GM19455 (cell line): ENCODE data around the gene KRTAP20-3.

ENCODE experiments used
- ATAC-seq: cut with Tn5 transposase; IDR thresholded peaks from one replicate; pipeline ENCODE4 v1.9.1; 2021; ENCODE audit not compliant: unreplicated experiment

KRTAP20-3 gene

DNA sequence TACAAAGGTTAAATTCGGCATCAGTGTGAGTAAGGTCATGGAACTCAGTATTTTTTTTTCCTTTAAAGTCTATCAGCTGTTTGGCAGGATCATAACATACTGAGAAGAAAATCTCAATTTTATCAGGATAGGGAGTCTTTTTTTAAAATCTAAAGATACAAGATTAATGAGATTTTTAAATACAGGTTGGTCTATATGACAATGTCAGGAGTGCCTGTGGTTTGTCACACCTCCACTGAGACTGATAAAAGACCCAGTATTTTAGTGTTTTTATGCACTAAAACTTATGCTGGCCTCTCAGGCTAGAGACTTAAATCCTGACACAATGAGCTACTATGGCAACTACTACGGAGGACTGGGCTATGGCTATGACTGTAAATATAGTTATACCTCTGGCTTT, at the start of gene KRTAP20-3:
KRTAP20-3 (plus strand) TSS at position 301 of the 400 bp plus-strand sequence.
- ATAC-seq, result no peak

DNA sequence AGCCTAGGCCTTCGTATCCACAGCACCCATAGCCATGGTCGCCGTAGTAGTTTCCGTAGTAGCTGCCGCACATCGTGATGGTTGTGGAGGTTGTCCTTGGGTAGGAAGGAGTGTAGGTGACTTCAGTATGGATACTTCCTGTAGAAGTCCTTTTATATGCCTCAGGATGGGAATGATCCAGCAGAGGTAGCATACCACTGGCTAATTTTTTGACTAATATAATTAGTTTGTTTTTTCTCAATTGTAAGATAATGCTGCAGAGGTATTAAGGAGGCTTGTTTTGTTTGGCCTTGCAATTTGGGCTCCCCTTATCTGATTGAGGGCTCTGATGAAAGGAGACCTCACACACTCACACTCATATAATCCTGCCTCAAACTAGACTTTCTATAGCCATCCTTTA, 43.9 kb upstream of the KRTAP20-3 start, which contains the start of gene KRTAP6-2:
KRTAP6-2 (minus strand) TSS at position 101 of the 400 bp plus-strand sequence; CDS start at position 73, 28 bp downstream.
- ATAC-seq, result no peak

DNA sequence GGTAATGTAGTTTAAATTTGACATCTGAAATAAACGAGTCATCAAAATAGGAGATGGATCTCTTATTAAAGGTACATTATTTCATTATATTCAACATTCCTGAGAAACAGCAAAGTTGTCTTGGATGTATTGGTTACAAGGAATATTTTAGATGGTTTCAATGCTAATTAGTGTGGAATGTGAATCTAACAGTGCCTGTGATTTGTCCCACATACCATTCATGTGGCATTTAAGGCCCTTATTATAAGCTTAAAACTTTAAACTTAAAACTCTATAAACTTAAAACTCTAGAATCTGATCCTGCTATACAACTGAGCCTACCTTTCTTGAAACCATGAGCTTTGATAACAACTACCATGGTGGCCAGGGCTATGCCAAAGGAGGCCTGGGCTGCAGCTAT, 41.9 kb upstream of the KRTAP20-3 start, which contains the start of gene KRTAP22-1:
KRTAP22-1 (plus strand) TSS at position 301 of the 400 bp plus-strand sequence.
- no peak for ATAC-seq

DNA sequence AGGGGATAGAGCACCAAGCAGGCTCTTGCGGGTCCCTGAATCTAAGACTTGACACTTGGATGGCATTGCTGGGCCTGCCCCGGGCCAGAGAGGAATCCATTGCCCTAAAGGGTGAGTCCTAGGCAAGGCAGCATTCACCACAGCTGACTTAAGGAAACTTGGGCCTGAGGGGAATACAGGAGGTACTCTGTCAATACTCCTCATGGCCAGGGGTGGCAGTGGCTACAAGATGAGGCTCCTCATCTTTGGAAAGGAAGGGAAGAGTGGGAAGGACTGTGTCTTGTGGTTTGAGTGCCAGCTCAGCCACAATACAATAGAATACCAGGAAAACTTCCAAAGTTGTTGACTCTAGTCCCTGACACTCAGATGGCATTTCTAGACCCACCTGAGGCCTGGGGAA, 36.7 kb upstream of the KRTAP20-3 start:
- ATAC-seq, result no peak

DNA sequence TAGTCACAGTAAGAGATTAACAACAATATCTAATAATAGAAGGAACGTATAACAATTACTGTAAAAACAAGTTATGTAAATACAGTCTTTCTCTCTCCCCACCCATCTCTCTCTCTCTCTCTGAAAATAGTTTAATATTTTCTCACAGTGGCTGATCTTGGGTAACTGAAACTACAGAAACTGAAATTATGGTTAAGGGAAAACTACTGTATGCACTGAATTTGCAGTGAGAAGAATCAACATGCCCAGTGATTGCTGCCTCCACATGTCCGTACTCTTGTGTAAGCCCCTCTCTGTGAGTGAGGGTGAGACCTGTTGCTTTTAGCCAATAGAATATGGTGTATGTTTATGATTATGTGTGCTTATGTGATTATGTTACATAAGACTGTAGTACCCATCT, 30.5 kb upstream of the KRTAP20-3 start:
- no peak for ATAC-seq

DNA sequence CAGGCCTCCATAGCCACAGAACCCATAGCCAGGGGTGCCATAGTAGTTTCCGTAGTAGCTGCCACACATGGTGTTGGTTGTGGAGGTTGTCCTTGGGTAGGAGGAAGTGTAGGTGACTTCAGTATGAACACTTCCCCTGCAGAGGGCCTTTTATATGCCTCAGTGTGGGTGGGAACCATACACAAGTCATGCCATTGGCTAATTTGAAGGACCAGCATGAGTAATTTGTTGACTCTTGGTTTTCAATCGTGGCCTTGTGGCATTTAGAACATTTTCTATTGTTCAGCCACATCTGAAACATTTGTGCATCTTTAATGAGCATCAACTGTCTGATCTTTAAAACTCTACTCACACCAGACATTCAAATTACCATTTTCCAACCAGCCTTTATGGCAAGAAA, 28.8 kb upstream of the KRTAP20-3 start, which contains the start of gene KRTAP6-1:
KRTAP6-1 (minus strand) TSS at position 95 of the 400 bp plus-strand sequence; CDS start at position 69, 26 bp downstream.
- no peak for ATAC-seq

DNA sequence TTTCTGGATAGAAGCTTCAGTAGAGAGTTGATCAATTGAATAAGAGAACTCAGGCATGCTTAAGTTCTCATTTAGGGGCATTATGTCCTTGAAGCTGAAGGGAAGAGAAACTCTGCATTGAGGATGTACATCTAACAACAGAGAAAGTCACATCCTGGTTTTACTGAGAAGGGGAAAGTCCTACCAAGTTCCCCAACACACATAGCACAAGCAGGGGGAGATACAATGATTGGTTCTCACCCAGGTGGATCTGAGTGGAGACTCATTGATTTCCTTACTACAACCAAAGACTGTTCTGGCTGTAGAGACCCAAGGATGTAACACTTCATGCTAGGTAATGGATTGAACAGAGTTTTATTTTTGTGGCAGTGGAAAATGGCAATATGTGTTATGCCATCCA, 27.5 kb upstream of the KRTAP20-3 start:
- ATAC-seq, result no peak

DNA sequence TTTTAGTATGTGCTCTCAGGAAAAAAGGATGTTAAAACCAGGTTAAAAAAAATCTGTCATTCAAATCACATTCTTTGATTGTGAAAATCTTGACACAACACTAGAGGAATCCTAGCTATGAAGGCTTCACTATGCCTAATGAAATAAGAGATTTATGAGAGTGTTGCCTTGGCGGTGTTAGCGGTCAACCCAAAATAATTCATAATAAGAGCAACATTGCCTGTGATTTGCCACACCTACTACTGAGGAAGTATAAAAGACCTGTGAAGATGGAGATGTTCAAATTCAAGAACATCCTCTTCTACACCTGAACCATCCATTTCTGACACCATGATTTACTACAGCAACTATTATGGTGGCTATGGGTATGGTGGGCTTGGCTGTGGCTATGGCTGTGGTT, 26.5 kb upstream of the KRTAP20-3 start, which contains the start of gene KRTAP20-1:
KRTAP20-1 (plus strand) TSS at position 301 of the 400 bp plus-strand sequence; CDS start at position 331, 30 bp downstream.
- ATAC-seq, result no peak

DNA sequence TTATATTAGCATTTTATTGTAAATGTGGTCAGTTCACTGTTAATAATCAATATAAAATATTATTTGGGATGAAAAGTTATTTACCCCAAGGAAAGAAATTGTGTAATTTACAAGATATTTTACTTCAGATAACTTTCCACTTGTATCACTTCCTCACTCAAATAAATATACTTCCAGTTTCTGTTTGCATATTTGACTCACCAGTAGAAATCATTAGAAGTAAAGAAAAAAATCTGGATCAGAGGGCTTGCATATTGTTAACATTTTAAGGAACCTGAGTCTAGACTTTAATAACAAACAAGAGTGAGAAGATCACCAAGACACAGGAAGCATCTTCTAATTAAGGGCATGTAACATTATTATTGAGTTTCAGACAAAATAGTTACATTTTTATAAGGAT, 22.6 kb upstream of the KRTAP20-3 start:
- ATAC-seq, result no peak

DNA sequence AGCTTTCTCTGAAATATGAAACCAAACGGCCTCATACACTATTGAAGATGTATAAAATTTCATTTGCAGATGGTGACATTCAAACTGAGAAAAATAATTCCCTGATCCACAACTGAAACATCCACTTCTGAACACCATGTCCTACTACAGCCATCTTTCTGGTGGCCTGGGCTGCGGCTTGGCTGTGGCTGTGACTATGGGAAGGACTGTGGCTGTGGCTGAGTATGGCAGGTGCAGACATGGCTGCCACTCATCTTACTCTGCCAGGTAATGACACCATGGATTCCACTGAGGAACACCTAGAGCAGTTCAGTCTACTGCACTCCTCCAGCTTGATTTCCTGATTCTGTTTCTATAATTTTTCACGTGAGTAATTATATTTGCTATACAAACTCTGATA, 22.1 kb upstream of the KRTAP20-3 start, which contains the start of gene KRTAP20-4:
KRTAP20-4 (plus strand) TSS at position 106 of the 400 bp plus-strand sequence.
- ATAC-seq, result no peak

DNA sequence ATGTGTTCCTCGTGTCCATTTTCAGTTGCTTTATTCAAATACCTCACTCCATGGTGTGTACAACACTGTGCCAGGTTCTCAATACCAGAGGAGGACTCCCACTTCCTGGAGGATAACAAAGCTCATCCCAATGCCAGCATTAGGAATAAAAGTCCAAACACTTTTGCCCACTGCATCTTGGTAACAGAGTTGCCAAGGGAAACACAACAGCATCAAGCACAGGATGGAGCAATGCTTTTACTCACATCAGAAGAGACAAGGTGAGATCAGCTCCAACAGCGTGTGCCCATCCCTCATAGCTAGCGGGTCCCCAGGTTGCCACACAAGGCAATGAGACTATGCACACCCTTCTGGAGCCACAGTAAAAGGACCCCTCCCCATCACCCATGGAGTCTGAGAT, 19.3 kb upstream of the KRTAP20-3 start:
- ATAC-seq, result no peak

DNA sequence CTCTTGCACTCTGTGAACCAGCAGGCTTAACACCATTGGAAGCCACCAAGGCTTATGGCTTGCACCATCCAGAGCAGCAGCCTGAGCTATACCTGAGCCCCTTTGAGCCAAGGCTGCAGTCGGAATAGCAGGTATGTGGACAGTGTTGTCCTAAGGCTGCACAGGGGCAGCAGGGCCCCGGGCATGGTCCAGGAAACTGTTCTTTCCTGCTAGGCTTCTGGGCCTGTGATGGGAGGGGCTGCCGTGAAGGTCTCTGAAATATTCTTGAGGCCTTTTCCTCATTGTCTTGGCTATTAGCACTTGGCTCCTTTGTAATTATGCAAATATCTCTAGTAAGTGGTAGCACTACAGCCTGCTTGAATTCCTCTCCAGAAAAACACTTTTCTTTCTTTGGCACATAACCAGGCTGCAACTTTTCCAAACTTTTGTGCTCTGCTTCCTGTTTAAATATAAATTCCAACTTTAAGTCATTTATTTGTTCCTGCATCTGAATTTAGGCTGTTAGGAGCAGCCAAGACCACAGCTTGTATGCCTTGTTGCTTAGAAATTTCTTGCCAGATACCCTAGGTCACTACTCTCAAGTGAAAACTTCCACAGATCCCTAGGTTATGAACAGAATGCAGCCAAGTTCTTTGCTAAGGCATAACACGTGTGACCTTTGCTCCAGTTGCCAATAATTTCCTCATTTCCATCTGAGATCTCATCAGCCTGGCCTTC, 17.1 kb upstream of the KRTAP20-3 start:
- ATAC-seq, result no peak

DNA sequence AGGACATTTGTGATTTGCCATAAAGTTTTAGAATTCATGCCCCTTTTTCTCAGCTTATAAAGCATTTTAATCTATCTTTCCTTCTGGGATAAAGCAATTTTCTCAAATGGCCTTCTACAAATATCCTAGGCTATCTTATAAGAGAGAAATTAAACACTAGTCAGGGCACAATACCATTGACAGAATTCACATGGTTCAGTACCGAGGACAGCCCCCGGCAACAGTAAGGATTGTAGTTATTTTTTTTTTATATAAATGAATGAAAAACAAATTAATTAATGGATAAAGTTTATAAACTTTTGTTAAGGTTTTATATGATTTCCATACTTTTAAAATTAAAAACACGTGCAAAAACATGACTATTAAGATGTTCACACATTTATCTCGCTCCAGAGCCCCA, 14.6 kb upstream of the KRTAP20-3 start:
- ATAC-seq, result no peak

DNA sequence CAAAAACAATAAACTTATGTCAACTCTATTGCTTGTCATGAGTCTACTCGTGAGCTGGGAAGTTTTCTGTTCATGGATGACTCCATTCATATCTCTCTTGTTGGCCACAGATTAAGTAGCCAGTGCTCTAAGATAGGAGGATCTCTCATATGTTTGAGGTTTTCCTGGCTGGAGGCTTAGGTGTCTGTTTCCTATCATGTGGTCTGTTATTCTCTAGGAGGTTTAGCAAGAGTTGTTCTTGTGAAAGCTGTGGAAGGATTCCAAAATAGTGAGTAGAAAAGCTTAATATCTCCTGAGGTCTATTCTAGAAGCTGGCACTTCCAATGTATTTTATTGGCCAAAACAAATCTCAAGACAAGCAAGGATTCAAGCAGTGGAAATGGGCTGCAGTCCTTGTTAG, 13.5 kb upstream of the KRTAP20-3 start:
- ATAC-seq, result no peak

DNA sequence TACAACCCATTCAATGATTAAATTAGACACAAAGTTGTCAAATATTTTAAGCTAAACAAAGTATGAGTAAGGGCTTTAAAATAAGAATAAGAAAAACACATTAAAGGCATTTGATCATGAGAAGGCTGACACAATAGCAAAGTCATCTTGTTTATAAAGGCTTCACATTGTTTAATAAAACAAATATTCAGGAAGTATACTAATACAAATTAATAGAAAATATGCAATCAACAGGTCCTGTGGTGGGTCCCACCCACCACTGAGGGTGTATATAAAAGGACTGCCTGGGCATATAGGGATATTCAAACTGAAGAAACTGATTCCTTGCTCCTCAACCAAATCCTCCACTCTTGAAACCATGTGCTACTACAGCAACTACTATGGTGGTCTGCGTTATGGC, 7.8 kb upstream of the KRTAP20-3 start, which contains the start of gene KRTAP20-2:
KRTAP20-2 (plus strand) TSS at position 301 of the 400 bp plus-strand sequence; CDS start at position 359, 58 bp downstream.
- ATAC-seq, result no peak

DNA sequence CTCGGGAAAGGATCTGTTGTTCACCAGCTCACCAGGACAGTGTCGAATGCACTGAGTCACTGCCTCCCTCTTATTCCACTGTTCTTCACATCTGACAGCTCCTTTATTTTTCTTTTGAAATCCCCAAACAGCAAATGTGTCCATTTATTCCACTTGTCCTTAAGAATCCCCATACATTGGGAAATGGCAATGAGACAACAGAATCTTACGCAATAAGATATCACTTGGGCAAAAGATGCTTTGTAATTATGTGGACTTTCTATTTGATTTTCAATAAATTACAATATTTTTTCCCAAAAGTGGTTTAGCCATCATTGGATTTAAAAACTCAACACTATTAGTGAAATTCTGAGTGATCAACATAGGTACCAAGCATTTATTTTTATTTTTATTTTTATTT, 4.0 kb upstream of the KRTAP20-3 start:
- ATAC-seq, result no peak

DNA sequence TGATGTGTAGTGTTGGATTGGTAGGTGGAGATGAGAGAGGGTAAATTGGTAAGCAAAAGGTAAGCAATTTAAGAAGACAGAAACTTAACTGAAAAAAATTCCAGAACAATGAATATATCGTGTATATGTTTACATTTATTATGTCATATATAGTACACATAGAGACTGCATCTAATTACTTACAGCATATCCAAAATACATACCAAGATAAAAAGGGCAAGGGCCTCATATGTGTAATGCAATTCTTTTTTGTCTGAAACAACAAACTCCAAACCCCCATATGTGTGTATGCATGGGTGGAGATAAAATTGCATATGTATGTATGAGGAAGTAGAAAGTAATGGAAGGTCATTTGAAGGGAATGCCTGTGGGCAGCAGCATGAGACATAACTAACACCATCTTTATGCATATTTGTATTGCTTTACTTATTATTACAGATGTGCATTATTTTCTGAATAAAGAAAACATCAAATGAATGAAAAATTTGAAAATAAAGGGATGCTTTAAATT, 4.3 kb downstream of the KRTAP20-3 start:
- ATAC-seq, result no peak

DNA sequence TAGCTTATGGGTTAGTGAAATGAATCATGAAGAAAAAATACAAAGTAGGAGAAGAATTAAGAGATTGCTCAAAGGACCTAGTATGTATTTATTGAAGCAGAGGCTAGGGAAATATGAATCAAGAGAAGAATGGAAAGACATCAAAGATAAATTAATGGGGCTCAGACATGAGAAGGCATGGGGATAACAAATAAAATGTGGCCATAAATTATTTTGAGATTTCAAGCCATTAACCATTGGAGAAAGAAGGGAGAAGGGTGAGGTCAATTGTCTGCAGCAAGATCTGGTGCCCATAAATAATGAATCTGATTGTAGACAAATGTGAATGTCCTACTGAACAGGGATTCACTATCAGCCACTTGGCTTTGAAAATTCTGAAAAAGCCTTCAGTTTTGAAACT, 10.2 kb downstream of the KRTAP20-3 start:
- ATAC-seq, result no peak

DNA sequence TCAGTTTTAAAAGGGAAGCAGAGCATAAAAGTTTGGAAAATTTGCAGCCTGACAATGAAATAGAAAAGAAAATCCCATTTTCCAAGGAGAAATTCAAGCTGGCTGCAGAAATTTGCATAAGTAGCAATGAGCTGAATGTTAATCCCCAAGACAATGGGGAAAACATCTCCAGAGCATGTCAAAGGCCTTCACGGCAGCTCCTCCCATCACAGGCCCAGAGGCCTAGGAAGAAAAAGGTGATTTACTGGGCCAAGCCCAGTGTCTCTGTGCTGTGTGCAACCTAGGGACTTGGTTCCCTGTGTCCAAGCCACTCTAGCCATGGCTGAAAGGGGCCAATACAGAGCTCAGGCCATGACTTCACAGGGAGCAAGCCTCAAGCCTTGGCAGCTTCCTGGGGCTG, 26.1 kb downstream of the KRTAP20-3 start:
- no peak for ATAC-seq

DNA sequence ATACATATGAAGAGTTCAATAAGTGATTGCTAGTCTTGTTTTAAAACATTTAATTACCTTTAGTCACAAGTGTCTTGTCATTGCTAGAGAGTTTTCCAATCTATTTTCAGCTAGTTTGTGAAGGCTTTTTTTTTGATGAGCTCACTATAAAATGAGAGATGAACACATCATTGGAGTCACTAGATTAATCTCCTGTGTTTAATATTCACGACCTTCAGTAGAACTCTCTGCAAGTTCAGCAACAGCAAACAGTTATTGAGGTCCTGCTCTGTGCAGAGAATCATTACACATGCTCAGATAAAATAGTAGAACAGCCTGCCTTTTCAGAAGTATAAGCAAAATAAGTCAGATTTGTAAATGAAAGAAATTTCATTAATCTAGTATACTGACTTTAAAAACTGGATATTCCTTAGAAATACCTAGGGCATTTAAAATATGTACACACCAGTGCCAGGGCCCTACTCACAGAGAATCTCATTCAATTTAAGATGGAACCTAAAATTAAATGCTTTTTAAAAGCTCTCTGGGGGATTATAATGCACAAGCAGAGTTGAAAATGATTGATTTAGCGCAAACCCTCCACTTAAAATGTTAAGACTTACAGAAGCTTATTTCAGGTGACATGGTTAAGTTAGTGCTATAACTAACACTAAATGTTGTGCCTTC, 30.5 kb downstream of the KRTAP20-3 start:
- ATAC-seq, result no peak

DNA sequence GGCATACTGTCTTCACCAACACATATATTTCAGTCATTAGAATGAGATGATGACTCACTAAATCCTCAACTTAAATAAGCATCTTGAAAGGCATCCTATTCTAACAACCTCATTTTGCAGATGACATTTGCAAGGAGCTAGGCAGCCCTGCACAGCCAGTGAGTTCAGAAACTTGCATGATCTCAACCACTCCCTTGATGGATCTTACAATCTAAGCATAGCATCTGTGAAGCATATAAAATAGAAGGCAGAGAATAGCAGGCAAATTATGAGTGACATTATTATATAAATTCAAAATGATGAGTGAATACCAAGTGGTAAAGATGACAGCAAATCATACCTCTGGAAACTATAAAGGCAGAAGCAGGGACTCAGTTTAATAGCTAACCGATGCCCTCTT, 31.6 kb downstream of the KRTAP20-3 start:
- no peak for ATAC-seq

DNA sequence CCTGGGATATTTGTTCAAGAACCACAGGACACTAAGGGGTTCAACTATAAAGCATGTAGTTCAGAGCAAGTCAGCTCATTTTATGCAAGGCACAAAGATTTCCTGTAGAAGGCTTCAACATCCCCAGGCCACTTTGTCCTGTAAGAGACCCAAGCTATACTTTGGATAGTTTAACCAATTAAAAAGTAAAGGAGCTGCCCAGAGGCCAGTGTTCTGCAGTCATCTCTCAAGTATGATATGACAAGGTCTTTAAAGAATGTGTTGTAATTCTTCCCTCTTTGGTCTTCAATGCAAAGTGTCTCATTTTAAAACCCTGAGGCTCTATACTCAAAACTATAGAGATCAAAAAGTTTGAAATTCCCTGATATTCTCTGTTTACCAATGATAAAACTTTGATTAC, 34.1 kb downstream of the KRTAP20-3 start:
- ATAC-seq, result no peak
